ENCODE measurements around the gene CIART.

Gene CIART

DNA sequence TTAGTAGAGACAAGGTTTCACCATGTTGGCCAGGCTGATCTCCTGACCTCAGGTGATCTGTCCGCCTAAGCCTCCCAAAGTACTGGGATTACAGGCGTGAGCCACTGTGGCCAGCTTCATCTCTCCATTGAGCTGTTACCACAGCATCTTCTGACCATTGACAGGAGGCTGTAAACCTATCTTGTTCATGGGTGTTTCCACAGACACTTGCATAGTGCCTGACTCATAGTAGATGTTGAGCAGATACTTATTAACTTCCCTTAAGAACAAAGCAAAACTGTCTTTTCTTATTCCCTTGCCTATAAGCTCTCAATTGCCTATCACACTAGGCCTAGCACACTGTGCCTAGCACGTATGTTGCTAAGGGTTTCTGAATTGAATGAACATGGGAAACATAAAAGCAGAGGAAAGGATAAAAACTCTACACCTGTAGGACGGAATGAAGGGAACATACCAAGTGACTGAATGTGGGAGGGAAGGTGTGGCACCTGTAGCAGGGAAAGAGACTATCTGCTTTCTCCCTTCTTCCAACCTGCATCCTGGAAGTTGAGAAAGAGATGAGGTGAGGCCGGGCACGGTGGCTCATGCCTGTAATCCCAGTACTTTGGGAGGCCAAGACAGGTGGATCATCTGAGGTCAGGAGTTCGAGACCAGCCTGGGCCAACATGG is 10.9 kb upstream of the CIART start:
- H3K4me3 ChIP-seq (replicated peaks; ENCODE audit: low read depth, low read length): no peak overlapping the region

DNA sequence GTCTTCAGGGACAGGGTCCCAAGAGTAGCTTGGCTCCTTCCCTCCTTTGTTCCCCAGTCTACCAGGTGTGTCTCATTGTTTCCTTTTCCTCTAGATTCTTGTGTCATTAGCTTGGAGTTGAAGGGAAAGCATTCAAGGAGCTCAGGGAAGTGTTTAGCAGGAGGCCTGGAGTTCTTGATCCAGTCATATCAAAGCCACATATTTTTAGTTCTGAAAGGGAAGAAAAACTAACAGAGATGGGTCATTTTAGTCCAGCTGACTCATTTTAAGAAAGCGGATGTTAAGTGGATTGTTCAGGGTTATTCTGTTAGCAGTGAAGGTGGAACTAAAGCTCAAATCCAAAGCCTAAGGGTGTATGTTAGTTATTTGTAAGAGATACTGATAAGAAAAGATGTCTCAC is 9.0 kb upstream of the CIART start:
- no peak for DNase-seq (ENCODE audit: extremely low read depth, low read depth)
- TF ChIP-seq, protein P1, sequence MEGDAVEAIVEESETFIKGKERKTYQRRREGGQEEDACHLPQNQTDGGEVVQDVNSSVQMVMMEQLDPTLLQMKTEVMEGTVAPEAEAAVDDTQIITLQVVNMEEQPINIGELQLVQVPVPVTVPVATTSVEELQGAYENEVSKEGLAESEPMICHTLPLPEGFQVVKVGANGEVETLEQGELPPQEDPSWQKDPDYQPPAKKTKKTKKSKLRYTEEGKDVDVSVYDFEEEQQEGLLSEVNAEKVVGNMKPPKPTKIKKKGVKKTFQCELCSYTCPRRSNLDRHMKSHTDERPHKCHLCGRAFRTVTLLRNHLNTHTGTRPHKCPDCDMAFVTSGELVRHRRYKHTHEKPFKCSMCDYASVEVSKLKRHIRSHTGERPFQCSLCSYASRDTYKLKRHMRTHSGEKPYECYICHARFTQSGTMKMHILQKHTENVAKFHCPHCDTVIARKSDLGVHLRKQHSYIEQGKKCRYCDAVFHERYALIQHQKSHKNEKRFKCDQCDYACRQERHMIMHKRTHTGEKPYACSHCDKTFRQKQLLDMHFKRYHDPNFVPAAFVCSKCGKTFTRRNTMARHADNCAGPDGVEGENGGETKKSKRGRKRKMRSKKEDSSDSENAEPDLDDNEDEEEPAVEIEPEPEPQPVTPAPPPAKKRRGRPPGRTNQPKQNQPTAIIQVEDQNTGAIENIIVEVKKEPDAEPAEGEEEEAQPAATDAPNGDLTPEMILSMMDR (IDR thresholded peaks at IDR 0.05; ENCODE audit: low read depth, low read length, missing control alignments): no peak
- no peak overlapping the region for H3K4me3 ChIP-seq (replicated peaks; ENCODE audit: low read depth, low read length)

More for the DNA sequence above, 10.9 kb upstream of the CIART start:
- TF ChIP-seq, protein P1 (IDR thresholded peaks at IDR 0.05; ENCODE audit: low read depth, low read length, missing control alignments): no peak
- DNase-seq (ENCODE audit: extremely low read depth, low read depth): no peak

DNA sequence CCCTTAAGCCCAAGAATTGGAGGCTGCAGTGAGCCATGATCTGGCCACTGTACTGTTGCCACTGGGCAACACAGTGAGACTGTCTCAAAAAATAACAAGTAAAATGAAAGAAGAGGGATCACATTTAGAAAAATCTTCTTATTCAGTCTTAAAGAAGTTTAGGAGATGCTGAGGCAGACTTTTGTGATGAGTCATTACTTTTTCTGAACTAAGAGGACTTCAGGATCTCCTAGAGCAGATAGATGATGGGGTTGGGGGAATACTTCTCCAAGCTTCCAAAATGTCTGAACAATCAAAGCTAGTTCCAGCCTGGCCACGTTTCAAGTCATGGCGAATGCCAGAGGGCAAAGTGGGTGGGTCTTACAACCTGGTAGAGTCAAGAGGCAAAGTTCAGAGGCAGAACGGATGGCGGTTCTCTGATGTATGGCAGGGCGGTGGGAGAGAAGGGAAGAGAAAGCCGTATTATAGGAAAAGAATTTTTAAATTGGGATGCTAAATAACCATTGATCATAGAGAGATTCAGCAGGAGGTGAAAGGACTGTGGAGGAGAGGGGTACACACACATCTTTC is 2.1 kb upstream of the CIART start:
- H3K4me3 ChIP-seq (replicated peaks; ENCODE audit: low read depth, low read length): no peak overlapping the region
- TF ChIP-seq, protein P1 (IDR thresholded peaks at IDR 0.05; ENCODE audit: low read depth, low read length, missing control alignments): no peak
- DNase-seq (ENCODE audit: extremely low read depth, low read depth): no peak

DNA sequence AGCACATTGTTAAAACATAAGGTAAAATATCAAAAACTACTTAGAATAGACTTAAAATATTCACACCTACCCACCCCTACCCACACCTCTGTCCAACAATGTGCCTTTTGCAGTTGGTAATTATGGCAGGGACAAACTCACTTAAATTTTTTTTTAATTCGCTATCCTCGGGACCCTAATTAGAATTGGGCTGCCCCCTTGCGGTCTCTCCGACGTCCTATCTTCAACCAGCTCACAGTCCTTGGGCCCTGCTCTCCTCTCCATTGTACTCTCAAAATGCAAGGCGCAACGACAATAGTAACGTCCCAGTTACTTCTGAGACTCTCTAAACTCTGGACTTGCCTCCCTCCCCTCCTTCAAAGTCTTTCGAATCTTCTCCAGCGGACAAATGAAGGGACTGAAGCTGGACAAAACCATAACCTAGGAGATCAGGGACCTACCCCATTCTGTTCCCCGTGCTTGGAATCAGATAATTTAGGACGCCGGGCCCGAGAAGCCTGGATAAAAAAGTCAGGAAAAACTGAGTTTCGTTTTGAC is 1.1 kb upstream of the CIART start:
- H3K4me3 ChIP-seq (replicated peaks; ENCODE audit: low read depth, low read length): peak overlapping the region; percentile 50
- no peak for DNase-seq (ENCODE audit: extremely low read depth, low read depth)
- TF ChIP-seq, protein P1 (IDR thresholded peaks at IDR 0.05; ENCODE audit: low read depth, low read length, missing control alignments): peak; percentile 72

DNA sequence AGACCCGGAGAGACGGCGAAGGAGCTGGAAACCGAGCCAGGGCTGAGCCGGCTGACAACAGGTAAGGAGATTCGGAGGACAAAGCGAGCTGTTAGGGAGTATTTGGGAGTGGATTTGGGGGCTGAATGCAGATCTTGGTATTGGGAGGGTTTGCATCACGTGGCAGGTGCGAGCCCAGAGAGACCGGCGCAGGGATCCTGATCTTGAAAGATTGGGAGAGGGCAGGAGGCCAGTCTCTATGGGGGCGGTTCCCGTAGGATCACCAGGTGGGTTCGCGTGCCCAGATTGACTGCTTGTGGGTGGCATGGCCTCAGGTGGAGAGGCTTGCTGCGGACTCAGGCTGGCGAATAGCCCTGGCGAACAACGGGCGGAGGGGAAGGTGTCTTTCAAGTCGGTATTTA is 204 bp downstream of the CIART start:
- DNase-seq (ENCODE audit: extremely low read depth, low read depth): no peak
- TF ChIP-seq, protein P1 (IDR thresholded peaks at IDR 0.05; ENCODE audit: low read depth, low read length, missing control alignments): no peak
- peak overlapping the region; percentile 50 for H3K4me3 ChIP-seq (replicated peaks; ENCODE audit: low read depth, low read length)

DNA sequence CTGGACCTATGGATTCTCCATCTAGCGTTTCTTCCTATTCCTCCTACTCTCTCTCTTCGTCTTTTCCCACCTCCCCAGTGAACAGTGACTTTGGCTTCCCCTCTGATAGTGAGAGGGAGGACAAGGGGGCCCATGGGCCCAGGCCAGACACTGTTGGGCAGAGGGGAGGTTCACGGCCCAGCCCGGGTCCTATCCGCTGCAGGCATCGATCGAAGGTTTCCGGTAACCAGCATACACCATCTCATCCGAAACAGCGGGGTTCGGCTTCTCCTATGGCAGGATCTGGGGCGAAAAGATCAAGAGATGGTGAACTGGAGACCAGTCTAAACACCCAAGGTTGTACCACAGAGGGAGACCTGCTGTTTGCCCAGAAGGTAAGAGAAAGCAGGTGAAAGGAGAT is 906 bp downstream of the CIART start:
- H3K4me3 ChIP-seq (replicated peaks; ENCODE audit: low read depth, low read length): peak overlapping the region; percentile 50
- no peak for DNase-seq (ENCODE audit: extremely low read depth, low read depth)
- TF ChIP-seq, protein P1 (IDR thresholded peaks at IDR 0.05; ENCODE audit: low read depth, low read length, missing control alignments): no peak
